Stimulated activated CD4-positive, alpha-beta T cell treated with anti-CD3 and anti-CD28 coated beads, Interleukin-12 subunit alpha, Interleukin-12 subunit beta, amount 100 ng/mL, for 24 hours (primary cell): ENCODE data around the gene CCDC197.
A peak's percentile ranks its signal among the peaks of the same experiment; 100 is the strongest.

Source experiments
- DNase-seq, 2 experiments: peaks; one replicate each; pipeline ENCODE4 v3.0.0-alpha.2; 2020; ENCODE audit warnings: low read depth in 2 of 2

The CCDC197 gene

DNA sequence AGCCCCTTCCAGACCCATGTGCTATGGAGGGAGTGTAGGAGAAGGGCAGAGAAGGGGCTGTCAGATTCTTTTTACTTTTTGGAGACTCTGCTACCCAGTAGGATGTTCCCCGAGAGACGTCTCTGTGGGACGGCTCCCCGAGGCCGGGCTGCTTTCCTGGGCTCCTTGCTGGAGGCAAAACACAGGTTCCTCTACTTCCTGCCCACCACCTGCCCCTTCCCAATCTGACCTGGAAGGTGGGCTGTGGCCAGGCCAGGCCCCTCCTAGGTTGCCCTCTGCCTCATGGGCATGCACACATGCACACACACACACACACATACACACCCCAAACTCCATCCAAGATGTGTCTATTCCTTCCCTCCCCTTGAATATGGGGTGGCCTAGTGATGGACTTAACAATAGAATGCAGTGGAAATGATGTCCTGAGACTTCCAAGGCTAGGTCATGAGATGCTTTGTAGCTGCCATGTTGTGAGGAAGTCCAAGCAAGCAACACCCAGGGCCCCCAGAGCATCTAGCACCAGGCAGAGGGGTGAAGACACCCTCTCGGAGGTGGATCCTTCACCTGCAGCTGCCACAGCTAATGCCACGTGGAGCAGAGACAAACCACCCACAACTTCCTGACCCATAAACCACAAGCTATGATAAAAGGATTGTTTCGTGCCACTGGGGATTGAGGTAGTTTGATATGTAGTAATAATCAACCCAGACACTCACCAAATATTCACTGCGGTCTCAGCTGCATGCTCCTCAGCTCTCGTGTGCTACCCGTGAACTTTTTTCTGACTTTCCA lies 19.1 kb upstream of the CCDC197 start:
- DNase-seq: peak; percentile 60 to 63

DNA sequence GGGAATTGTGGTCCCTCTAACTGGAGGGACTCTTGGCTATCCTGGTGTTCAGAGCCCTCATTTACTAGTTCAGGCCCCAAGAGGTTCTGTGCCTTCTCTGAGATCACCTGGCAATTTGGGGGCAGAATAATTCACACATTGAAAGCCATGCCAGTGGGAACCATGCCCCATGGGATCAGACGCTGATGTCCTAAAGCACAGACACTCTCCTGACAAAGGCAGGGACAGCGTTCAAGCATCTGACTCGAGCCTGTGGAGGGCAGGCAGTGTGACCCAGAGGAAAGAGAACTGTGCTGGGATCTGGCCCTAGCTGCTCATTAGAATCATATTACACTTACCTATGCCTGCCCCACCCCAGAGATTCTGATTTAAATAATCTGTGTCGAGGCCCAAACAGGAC lies 18.4 kb upstream of the CCDC197 start:
- DNase-seq: no peak

DNA sequence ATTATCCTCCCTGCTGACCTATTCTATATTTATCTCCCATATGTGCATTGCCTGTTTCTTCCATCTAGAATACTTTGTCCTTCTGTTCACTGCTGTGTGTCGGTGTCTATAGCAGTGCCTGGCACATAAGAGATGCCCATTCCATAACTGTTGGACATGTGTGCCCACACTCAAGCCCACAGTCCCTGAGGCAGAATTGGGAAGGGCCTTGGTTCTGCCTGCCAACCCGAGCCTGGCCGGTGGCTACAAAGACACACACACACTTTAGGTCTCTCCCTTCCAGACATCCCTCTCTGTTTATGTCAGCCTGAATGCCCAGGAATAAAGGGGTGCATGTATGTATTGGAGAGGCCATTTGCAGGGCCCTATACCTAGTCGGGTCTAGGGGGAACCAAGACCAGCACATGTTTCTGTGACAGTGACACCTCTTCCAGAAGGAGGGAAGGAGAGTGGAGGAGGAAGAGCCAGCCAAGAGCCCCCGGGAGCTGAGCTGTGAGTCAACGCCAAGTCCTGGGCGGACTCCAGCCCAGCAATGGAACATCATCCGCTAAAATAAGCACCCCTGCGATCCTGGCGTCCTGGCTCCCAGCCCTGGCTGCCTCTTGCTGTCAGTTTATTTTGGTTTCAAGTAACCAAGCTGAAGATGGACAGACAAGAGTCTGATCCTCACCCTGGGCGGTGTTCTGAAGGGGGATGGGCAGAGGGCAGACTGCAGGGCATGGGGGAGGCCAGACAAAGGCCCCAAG lies 16.5 kb upstream of the CCDC197 start:
- DNase-seq: no peak

DNA sequence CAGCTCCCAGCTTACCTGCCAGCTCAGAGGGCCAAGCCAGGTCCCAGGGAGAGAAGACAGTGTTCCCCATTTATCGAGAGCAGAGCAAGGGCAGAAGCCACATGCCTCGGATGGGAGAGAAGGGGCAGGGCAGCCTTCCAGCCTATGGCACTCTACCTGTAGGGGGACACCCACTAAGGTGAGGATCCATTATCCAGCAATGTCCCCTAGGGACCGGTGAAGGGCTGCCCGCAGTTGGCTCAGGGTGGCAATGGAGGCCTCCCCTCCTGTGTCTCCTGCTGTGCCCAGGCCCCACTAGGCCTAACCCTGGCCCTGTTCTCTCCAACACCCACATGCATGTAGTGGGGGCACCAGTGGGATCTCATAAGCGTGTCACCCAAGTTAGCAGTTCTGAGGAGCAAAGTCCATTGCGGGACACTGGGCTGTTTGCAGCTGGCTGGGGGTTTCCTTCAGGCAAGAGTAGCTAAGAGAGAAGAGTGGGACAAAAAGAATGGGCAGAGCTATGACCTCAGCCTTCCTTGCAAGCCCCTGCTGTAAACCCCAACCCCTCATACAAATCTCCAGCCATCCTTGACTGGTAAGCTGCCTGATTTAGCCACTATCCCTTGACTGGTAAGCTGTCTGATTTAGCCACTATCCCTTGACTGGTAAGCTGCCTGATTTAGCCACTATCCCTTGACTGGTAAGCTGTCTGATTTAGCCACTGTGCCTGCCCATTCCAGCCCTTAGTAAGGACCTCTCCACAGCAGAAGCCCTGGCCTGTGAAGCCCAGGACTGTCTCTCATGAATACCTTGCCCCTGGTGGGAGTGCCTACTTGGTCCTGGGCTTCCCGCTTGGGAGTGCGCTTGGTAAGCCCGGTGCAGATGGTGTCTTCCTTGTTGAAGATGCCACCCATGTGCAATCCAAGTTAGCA lies 15.5 kb upstream of the CCDC197 start:
- DNase-seq: no peak

DNA sequence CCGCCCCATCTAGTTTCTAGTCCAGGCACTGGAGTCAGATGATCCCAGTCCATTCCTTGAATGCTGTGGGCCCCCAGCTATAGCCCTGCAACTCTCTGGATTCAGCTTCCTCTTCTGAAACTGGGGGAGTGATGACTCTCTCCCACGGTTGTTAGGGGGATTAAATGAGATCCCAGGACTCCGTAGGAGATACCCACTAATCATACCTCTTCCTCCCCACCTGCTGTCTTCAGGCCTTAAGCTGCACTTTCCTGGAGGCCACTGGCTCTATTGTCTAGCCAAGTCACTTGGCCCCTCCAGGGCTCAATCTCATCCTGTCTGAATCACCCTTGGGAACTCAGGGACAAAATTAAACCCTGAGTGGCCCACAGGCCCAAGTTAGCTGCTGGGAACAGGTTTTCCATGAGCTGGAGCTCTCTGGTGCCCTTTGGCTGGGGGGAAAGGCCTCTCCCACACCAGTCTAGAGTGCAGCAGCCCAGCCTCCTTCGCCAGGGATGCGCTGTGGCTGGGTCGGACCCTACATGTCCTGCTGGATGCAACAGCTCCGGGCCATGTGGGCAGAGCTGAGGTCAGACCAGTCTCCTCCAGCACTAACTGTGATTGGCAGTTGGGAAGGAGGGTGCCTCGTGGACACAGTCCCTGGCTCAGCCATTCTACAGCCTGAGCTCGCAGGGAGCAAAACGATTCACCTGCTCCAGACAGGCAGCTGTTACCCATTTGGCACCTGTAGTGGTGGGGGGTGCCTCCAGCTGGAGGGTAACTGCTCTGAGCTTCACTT lies 14.7 kb upstream of the CCDC197 start:
- no peak for DNase-seq

DNA sequence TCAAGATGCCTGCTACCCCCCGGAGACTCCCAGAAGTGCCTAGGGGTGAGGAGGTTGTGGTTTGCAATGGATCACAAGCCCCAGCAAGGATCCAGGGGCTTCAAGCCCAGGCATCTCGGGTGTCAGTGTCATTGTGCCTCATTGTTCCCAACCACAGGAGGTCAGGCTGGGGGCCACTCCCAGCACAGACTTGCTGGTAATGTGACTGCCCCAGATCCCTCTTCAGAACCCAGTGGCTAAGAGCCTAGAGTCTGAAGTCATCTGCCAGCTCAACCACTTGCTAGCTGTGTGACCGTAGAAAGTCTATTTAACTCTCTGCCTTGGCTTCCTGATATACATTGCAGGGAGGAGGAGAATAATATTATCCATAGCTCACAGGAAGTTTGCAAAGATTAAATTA lies 13.0 kb upstream of the CCDC197 start:
- no peak for DNase-seq

DNA sequence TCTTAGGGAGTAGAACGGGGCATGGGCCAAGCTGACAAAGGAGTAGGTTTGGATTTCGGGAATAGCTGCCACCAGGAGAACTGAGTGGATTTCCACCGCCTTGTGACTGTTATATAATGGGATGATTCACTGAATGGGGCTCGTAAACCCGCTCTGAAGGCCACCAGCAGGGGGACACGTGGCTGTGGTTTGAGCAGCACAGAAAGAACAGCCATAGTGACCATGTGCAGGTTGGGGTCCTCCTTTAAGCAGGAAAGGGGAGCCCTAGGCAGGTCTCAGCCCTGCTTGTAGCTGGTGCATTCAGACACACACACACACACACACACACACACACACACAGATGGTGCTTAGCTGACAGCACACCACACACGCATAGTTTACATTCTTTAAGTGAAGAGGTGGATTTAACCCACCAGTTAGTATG lies 12.1 kb upstream of the CCDC197 start:
- no peak for DNase-seq

DNA sequence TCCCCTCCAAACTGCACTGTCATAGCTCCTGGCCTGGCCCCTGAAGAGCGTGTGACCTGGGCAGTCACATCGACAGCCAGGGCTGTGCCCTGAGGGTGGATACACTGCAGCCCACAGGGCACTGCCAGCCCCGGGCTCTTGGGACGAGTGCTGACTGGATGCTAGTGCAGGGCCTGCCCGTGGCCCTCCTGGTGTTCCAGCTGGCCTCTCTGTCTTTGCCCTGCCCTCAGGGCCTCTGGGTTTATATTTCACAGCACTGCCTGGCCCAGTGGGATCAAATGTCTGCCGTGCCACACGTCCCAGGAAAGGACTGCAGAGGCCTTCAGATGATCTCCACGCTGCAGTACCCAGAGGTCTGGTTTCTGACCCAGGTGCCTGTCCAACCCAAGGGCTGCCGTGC lies 10.1 kb upstream of the CCDC197 start:
- DNase-seq: no peak

DNA sequence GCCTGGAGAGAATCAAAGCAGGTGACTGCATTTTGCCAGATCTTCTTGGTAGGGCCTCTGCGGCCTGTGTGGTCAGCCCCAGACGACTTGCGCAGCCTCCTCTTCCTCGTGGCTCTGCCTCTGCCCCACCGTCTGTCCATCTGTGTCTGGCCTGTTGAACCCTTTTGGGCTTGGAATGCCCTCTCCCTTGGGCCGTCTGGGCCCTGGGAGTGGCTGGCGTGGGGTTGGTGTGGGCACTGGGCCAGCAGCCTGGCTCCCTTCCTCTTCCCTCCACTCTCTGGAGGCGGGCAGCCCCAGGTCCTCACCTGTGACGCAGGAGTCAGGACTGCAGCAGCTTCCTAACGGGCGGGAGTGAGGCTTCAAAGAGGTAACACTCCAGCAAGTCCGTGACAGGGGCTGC lies 9.7 kb upstream of the CCDC197 start:
- no peak for DNase-seq

DNA sequence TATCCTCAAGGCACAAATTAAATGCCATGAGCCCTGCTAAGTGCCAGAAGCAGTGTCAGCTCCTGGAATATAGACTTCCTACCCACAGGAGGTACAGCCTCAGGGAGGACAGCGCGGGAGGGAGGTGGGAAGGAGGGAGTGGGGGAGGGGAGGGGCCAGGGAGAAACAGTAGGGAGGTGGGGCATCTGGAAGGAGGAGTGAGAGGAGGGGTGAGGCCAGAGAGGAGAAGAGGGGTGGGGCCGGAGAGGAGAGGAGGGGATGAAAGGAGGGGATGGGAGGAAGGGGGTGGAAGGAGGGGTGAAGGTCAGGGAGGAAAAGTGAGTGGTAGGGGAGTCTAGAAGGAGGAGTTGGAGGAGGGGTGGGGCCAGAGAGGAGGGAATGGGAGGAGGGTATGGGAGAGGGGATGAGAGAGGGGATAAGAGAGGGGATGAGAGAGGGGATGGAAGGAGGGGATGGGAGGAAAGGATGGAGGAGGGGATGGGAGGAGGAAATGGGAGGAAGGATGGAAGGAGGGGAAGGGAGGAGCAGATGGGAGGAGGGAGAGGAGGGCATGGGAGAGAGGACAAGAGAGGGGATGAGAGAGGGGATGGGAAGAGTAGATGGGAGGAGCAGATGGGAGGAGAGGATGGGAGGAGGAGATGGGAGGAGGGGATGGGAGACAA lies 9.2 kb upstream of the CCDC197 start:
- DNase-seq: no peak

DNA sequence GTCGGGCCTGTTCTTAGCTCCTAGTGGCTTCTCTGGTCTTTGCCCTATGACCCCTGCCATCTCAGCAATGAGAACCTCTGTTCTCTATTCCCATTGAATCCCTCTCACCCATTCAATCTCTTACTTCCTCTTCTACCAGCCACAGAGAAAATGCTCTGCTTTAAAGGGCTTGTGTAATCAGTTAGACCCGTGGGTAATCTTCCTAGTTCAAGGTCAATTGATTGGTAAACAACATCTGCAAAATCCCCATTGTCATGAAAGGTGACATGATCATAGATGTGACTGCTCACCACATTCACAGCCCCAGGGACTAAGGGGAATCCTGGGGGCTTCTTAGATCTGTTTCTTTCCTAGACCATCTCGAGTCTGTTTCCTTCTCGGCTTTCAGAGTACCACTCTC lies 7.2 kb upstream of the CCDC197 start:
- no peak for DNase-seq

DNA sequence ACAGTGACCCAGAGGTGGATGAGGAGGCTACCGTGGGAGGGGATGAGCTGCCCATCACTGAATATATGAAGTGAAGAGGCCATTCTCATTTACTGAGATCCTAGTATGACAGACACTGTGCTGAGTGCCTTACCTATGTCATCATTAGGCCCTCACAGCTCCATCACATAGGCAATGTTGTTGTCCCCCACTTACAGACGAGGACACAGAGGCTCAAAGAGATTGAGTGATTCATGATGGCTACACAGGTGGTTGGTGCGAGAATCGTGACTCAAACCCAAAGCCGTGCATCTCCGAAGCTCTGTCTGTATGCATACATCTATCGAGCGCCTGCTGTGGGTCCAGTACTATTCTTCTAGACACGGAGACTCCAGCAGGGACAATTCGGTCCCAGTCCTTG lies 5.9 kb upstream of the CCDC197 start:
- DNase-seq: no peak

DNA sequence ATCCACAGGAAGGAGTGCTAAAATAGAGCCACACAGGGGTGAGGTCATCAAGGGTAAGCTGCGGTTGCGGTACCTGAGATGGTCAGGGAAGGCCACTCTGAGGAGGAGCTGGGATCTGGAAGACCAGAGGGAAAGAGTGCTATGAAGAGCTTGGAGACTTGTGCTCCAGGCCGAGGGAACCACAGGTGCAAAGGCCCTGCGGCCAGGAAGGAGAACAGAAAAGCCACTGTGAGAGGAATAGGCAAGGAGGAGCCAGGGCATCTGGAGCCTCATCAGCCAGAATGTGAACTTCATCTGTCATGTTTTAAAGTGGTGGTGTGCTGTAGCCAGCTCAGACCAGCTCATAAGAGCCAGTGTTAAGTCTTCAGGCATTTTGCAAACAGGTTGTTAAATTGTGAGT lies 5.5 kb upstream of the CCDC197 start:
- DNase-seq: no peak

DNA sequence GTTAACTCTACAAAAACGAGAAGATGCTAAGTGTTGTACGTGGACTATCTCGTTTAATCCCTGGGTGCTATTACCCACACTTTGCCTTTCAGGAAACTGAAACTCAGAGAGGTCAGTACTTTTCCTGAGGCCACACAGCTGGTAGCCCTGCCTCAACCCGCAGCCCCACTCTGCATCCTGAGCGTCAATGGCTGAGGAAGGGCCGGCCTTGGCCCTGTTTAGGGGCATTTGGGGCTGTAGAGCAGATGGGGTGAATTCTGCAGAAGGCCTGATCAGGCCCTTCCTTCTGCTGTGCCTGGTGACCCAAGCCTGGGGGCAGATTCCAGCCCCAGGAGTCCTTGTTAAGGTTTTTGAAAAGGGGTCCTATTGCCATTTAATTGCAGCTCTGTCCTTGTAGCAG lies 3.7 kb upstream of the CCDC197 start:
- DNase-seq: no peak

DNA sequence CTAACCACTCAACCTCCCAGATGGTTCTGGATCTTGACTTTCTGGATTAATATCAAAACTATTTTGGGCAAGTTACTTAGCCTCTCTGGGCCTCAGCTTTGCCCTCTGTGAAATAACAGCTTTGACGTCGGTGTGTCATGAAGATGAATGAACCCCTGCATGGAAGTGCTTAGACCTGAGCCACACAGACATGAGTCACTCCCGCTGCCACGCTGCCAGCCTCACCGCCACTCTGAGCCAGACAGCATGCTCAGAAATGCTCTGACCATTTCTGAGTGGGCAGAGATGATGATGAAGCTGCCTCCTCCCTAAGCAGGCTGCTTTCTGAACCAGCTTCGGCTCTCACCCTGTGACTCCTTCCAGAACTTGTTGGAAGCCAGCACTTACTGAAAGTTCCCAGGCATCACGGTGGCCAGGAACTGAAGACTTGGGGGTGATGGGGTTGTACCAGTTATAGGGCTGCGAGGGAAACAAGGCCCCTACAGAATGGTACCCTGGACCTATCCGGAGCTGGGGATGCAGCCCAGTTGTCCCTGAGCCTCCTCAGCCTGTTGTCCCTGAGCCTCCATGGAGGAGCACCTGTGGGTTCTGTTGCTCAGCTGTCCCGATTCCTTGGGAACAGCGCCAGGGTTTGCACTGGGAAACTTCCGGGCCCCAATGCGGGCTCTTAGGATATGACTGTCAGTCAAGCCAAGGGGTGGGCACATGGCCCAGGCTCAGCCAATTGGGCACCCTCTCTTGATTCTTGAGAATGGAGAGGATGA lies 2.0 kb upstream of the CCDC197 start:
- DNase-seq: peak; percentile 47 to 57

DNA sequence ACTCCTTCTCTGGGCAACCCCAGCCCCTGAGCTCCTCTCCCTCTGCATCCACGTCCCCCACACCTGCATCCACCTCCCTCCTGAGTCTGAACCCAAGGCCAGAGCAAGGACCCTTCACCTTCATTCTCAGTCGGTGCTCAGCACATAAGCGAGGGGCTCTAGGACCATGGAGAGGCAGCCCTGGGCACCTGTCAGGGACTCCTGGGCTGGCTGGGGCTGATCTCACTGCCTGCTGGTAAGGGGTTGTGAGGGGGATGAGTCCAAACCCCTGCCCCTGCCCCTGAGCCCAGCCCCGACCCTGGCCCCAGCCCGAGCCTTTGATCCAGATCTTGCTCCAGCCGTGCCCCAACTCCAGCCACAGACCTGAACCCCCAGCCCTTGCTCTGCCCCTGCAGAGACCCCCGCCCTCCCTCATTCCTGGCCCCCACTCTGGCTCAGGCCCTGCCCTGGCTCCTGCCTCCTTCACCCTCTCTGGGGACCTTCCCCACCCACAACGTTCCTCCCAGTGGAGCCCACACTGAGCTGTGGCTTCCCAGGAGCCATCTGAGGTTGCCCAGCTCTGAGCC lies 888 bp upstream of the CCDC197 start:
- DNase-seq: no peak

DNA sequence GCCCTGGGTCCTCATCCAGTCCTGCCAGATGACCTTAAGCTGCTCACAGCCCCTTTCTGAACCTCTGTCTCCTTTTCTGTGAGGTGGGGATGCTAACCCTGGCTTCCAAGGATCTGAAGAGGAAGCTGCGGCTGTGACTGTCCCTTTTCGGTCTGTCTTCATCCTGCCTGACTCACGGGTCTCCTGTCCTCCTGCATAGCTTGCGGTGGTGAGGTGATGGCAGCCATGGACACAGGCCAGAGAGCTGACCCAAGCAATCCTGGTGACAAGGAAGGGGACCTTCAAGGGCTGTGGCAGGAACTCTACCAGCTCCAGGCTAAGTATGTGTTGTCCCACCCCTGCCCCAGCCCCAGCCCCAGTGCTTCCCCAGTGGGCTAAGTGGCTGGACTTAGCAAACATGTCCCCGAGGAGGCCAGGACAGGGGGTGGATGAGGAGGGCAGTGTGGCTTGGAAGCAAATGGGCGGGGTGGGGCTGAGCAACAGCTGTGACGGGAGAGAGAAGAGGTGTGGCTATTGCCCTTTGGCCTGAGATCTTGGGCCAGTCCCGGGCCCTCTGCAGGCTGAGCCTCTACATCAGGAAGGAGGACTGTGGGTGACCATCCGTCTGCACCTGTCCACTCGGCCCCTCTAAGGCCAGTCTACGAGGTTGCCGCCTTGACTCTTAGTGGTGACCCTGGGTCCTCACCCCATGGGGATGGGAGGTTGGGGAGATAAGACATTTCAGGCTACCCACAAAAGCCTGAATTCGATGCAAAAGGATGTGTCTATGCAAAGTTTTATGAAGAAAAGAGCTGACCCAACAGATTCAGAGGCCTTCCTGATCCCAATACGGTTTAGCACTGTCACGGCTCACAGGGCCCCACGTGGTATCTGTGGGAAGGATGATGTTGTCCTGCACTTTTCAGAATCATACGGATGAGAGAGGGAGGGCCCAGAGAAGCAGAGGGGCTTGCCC lies 1.1 kb downstream of the CCDC197 start:
- DNase-seq: no peak

DNA sequence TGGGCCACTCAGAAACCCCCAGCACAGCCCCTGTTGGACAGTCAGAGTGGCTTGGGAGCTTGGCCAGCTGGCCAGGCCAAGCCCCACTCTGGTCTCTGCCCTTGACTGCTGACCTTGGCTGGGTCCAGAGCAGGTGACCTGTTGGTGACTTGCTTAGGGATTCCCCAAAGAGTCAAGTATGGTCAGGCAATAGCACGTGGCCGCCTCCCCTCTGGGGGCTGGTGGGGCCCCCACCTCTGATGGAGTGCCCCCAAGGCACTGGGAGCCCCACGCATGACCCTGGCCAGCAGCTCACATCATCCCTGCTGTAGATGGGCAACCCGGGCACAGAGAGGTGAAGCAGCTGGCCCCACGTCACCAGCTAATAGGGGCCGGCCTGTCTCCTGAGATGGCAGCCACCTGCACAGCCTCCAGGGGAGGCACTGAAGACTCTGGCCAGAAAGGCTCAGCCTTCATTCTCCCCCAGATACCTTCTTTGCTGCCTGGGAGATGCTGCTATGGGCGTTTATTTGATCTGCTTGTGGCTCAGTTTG lies 1.8 kb downstream of the CCDC197 start:
- no peak for DNase-seq
